ACC112 (cell line): ENCODE results near the gene TNFAIP8L1.

Experiments used
- H2AFZ ChIP-seq: fragments of 200-600 bp; sonication (generic); one replicate; pipeline ENCODE4 v1.6.0; 2017; ENCODE audit warnings: antibody characterized with exemption, low read length; ENCODE audit not compliant: unreplicated experiment
- H3K27ac ChIP-seq: fragments of 200-600 bp; sonication (generic); 2 replicates; pipeline ENCODE4 v1.5.1; 2014; ENCODE audit warnings: low read depth, mild to moderate bottlenecking, antibody characterized with exemption, low read length, moderate library complexity
- H3K27me3 ChIP-seq: fragments of 200-600 bp; sonication (generic); 2 replicates; pipeline ENCODE4 v1.6.1; 2014; ENCODE audit warnings: mild to moderate bottlenecking, antibody characterized with exemption, low read length, moderate library complexity, mixed read lengths; ENCODE audit not compliant: insufficient read depth
- H3K36me3 ChIP-seq: fragments of 200-600 bp; sonication (generic); 2 replicates; pipeline ENCODE4 v1.6.1; 2016; ENCODE audit warnings: mild to moderate bottlenecking, antibody characterized with exemption, low read length, moderate library complexity, mixed read lengths; ENCODE audit not compliant: insufficient read depth
- H3K4me1 ChIP-seq: fragments of 200-600 bp; sonication (generic); one replicate; pipeline ENCODE4 v1.6.1; 2016; ENCODE audit warnings: low read length, mixed read lengths; ENCODE audit not compliant: insufficient read depth, unreplicated experiment, control insufficient read depth
- H3K4me3 ChIP-seq: fragments of 200-600 bp; sonication (generic); 2 replicates; pipeline ENCODE4 v1.5.1; 2014; ENCODE audit warnings: mild to moderate bottlenecking, low read depth, low read length
- H3K79me2 ChIP-seq: fragments of 200-600 bp; sonication (generic); one replicate; pipeline ENCODE4 v1.6.0; 2016; ENCODE audit warnings: low read length; ENCODE audit not compliant: control insufficient read depth, unreplicated experiment, insufficient read depth

TNFAIP8L1 gene

DNA sequence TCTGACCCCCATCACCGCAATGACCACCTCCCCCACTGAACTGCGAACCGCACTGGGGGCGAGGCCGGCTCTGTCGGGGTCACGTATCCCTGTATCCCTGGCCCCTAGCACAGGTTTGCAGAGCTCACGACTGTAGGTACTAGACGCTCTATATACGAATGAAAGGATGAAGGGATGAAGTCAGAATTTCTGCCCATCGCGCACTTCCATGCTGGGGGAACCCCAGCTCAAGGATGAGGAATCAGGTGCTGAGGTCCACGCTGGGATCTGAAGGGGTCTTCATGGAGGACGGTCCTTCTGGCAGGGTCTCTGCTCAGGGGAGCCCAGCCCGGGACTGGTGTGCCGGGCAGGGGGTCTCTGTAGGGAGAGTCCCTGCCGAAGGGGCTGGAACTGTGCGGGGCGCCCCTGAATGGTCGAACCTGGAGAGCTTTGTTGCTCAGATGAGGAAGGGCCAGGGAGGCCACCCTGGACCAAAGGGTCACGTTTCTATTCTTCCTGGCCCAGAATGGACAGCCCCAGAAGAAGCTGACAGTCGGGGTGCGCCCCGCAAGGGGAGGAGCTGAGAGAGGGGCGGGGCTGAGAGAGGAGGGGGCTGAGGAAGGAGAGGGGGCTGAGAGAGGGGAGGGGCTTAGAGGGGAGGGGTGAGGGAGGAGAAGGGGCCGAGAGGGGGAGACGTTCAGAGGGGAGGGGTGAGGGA, 41.9 kb upstream of the TNFAIP8L1 start:
- Histone ChIP-seq H3K4me1 (peaks cover 4% of the 10 kb centered on the region), H2AFZ (no peak overlapping the region), H3K27ac (no peak overlapping the region), H3K79me2 (no peaks in the 10 kb centered on the region), H3K36me3 (no peaks in the 10 kb centered on the region), H3K27me3 (peaks cover 14% of the 10 kb centered on the region; the same call in 1 of the 2 replicates), H3K4me3 (peak overlapping the region; percentile 47; the same call in 1 of the 2 replicates)

DNA sequence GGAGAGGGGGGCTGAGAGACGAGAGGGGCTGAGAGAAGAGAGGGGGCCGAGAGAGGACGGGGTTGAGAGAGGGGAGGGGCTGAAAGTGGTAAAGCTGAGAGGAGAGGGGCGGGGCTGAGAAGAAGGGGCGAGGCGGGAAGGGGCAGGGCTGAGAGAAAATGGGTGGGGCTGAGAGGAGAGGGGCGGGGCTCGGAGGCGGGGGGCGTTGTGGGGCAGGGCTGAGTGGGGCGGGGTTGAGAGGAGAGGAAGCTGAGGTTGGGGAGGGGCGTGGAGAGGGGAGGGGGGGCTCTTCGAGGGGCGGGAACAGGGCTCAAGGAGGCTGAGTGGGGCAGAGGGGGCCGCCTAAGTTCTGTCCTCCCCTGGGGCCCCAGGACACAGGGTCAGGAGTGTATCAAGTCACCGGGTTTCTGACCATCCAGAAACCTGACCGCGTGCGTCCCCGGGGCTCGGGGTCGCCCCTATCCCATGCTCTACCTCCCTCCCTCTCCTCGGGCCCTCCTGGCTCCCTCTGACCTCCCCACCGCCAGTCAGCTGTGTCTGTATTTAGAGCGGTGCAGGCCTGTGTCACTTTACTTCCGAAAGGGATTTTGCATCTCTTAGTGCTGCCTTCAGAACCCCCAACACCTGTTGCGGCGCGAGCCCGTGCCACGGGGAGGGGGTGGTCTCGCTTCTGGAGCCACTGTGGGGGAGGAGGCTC, 41.2 kb upstream of the TNFAIP8L1 start:
- H3K4me1 ChIP-seq, result peaks cover 4% of the 10 kb centered on the region
- no peaks in the 10 kb centered on the region for H3K79me2 ChIP-seq
- no peaks in the 10 kb centered on the region for H3K36me3 ChIP-seq
- no peak overlapping the region for H2AFZ ChIP-seq
- peaks cover 14% of the 10 kb centered on the region; the same call in 1 of the 2 replicates for H3K27me3 ChIP-seq
- no peak overlapping the region for H3K27ac ChIP-seq
- peak overlapping the region; percentile 47; the same call in 1 of the 2 replicates for H3K4me3 ChIP-seq

DNA sequence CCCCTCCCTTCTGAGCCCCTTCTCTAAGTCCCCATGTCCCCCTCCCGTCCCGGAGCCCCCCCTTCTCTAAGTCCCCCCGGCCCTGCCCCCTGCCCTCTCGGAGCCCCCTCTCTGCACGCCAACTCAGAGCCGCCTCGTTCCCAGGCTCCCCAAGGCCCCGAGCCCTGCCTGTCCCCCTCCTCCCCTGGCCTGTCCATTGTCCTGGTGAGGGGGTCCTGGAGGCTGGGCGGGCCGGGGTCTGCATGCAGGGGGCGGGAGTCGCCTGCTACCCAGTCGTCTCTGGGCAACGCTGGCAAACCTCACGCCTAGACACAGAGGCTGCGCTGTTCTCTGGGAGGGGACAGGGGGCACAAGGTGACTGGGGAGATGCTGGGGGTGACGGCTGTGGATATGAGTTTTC, 40.6 kb upstream of the TNFAIP8L1 start:
- Histone ChIP-seq H3K27ac (no peak overlapping the region), H3K4me1 (peaks cover 4% of the 10 kb centered on the region), H3K36me3 (no peaks in the 10 kb centered on the region), H2AFZ (no peak overlapping the region), H3K27me3 (peaks cover 14% of the 10 kb centered on the region; the same call in 1 of the 2 replicates), H3K79me2 (no peaks in the 10 kb centered on the region), H3K4me3 (no peak overlapping the region)

DNA sequence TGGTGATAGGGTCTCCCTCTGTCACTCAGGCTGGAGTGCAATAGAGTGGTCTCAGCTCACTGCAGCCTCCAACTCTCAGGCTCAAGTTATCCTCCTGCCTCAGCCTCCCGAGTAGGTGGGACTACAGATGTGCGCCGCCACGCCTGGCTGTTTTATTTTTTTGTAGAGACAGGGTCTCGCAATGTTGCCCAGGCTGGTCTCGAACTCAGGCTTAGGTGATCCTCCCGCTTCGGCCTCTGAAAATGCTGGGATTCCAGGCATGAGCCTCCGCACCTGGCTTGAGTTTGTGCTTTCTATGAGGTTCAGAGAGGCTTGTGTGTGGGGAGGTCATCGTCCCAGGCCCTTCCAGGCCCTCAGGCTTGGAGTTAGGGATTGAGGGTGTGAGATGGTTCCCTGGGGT, 39.2 kb upstream of the TNFAIP8L1 start:
- Histone ChIP-seq H3K79me2 (no peaks in the 10 kb centered on the region), H2AFZ (no peak overlapping the region), H3K4me3 (no peak overlapping the region), H3K36me3 (no peaks in the 10 kb centered on the region), H3K27me3 (peaks cover 14% of the 10 kb centered on the region; the same call in 1 of the 2 replicates), H3K27ac (no peak overlapping the region), H3K4me1 (peaks cover 4% of the 10 kb centered on the region)

DNA sequence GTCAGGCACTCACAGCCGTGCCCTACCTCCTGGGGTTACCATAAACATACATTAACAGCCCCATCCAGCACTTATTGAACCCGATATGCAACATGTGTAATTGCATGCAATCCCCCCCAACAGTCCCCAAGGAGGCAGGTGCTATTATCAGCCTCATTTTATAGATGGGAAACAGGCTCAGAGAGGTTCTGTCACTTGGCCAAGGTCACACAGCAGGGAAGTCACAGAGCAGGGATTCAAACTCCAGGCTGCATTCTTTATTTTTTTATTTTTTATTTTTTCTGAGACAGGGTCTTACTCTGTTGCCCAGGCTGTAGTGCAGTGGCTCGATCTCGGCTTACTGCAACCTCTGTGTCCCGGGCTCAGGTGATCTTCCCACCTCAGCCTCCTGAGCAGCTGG, 38.4 kb upstream of the TNFAIP8L1 start:
- H3K27me3 ChIP-seq, result peaks cover 14% of the 10 kb centered on the region; the same call in 1 of the 2 replicates
- no peaks in the 10 kb centered on the region for H3K36me3 ChIP-seq
- H2AFZ ChIP-seq, result no peak overlapping the region
- H3K4me3 ChIP-seq, result no peak overlapping the region
- H3K79me2 ChIP-seq, result no peaks in the 10 kb centered on the region
- no peak overlapping the region for H3K27ac ChIP-seq
- H3K4me1 ChIP-seq, result peaks cover 4% of the 10 kb centered on the region

DNA sequence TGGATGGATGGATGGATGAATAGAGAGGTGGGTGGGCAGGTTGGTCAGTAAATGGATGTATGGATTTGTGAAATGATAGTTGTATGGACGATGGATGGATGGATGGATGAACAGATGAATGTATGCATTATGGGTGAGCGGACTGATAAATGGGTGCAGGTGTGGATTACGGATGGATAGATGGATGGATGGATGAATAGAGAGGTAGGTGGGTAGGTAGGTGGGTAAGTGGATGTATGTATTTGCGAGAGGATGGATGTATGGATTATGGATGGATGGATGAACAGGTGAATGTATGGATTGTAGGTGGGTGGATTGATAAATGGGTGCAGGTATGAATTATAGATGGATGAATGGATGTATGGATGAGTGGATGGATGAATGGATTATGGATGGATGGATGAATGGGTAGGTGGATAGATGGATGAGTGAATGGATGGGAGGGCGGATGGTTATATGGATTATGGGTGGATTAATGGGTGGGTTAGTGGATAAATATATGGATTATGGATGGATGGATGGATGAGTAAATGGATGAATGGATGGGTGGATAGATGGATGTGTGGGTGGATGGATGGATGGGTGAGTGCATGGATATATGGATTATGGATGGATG, 37.0 kb upstream of the TNFAIP8L1 start:
- Histone ChIP-seq H3K27ac (no peak overlapping the region), H2AFZ (no peak overlapping the region), H3K4me3 (no peak overlapping the region), H3K4me1 (peaks cover 4% of the 10 kb centered on the region), H3K36me3 (no peaks in the 10 kb centered on the region), H3K27me3 (peaks cover 10% of the 10 kb centered on the region), H3K79me2 (no peaks in the 10 kb centered on the region)

DNA sequence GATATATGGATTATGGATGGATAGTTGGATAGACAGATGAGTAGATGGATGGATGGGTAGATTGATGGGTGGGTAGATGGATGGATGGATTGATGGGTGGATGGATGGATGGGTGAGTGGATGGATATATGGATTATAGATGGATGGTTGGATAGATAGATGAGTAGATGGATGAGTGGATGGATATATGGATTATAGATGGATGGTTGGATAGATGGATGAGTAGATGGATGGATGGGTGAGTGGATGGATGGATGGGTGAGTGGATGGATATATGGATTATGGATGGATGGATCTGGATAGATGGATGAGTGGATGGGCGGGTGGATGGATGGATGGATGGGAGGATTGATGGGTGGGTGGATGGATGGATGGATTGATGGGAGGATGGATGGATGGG, 36.4 kb upstream of the TNFAIP8L1 start:
- Histone ChIP-seq H3K79me2 (no peaks in the 10 kb centered on the region), H3K27ac (no peak overlapping the region), H3K36me3 (no peaks in the 10 kb centered on the region), H3K27me3 (peaks cover 5% of the 10 kb centered on the region), H2AFZ (no peak overlapping the region), H3K4me3 (no peak overlapping the region), H3K4me1 (no peaks in the 10 kb centered on the region)

DNA sequence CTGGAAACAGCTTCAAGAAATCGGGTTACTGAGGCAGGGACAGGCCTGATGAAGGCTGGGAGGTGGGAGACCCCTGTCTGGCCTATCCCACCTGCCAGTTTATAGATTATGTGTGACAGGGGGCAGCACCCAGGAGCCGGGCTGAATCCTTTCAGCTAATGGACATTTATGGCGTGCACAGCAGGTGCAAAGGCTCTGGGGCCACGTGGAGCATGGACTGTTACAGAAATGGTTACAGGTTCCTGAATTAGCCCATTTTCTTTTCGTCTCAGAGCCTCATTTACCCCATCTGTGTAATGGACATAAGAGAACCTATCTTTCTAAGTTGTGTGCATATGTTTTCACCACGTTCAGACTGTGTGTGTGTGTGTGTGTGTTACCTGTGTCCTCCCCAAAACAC, 34.4 kb upstream of the TNFAIP8L1 start:
- Histone ChIP-seq H3K4me1 (no peaks in the 10 kb centered on the region), H2AFZ (no peak overlapping the region), H3K27ac (no peak overlapping the region), H3K79me2 (no peaks in the 10 kb centered on the region), H3K4me3 (no peak overlapping the region), H3K36me3 (no peaks in the 10 kb centered on the region), H3K27me3 (no peaks in the 10 kb centered on the region; the same call in 1 of the 2 replicates)

DNA sequence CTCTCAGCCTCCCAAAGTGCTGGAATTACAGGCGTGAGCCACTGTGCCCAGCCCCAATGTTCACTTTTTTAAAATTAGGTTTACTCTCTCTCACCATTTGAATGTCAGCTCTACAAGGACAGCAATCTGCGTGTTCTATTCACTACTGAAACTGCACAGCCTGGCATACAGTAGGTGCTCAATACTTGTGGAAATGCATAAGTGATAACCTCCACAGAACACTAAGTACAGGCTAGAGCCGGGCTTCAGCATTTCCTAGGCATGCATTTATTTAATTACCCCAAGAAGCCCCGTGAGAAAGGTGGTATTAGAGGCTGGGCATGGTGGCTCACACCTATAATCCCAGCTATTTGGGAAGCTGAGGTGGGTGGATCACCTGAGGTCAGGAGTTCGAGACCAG, 33.1 kb upstream of the TNFAIP8L1 start:
- H2AFZ ChIP-seq, result no peak overlapping the region
- H3K36me3 ChIP-seq, result no peaks in the 10 kb centered on the region
- no peak overlapping the region for H3K4me3 ChIP-seq
- H3K27ac ChIP-seq, result no peak overlapping the region
- H3K27me3 ChIP-seq, result peaks cover 5% of the 10 kb centered on the region
- H3K4me1 ChIP-seq, result no peaks in the 10 kb centered on the region
- H3K79me2 ChIP-seq, result no peaks in the 10 kb centered on the region

DNA sequence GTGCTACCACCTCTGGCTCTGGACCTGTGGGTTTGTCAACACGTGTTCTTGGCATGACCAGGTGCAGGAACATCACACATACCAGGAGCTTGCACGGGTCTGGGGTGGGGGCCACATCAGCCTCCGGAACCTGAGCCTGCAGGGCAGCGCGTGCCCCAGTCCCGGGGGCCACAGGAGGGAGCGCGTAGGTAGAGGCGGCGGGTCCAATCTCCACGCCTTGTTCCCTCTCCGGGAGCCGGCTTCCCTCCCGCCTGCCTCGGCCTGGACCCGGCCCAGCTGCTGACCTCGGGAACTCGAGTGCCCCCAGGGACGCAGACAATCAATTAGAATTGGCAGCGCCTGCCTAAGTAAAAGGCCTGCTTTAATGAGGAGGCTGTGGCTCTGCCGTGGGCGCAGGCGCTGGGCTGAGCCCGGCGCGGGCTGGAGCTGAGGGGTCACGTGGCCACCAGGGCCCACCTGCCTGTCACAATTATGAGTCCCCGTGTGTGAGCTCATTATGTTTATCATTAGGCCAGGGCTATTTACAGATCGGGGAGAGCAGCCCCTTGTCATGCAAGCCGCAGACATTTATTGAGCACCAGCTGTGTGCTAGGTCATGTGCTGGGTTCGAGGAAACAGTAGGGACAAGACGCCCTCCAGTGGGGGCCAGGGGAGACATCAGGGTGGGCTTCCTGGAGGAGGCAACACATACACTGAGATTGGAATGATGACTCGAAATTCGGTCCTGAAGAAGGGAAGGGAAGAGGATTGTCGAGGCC, 32.2 kb upstream of the TNFAIP8L1 start:
- Histone ChIP-seq H2AFZ (no peak overlapping the region), H3K27me3 (peaks cover 6% of the 10 kb centered on the region), H3K36me3 (no peaks in the 10 kb centered on the region), H3K79me2 (no peaks in the 10 kb centered on the region), H3K4me1 (no peaks in the 10 kb centered on the region), H3K4me3 (no peak overlapping the region), H3K27ac (no peak overlapping the region)
